Germinal center (tissue), 1 donor: ENCODE results near the gene TBC1D22A.

Experiments used
- DNase-seq: peaks from one replicate; pipeline ENCODE4 v3.0.0; 2012; ENCODE audit warnings: mixed read lengths, low spot score

Gene TBC1D22A

DNA sequence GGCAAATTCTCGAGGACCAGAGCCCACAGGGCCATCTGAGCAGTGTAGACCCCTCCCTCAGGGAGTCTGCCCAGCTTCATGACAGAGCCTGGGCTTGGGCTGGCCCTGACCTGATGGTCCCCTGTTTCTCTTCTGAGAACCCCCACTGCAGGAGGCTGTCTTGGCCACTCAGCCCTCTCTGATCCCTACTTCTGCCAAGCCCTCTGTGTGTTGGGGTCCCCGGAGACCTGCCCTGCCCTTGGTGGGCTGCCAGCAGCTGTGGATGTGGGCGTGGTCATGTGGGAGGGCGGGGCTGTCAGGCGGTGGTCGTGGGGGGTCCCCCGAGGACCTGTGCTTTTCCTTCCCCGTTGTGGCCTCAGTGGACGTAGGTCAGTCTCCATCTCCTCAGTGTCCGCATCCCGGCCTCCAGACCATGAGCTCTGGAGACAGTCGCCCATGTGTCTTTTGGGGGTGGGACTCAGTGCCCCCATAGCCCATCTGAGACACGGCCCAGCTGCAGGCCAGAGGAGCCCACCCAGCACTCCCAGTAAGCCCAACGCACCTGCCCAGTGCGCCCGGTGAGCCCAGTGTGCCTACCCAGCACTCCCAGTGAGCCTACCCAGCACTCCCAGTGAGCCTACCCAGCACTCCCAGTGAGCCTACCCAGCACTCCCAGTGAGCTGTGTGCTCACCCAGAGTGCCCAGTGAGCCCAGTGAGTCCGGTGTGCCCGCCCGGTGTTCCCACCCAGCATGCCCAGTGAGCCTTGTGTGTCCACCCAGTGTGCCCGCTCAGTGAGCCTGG is 409.2 kb downstream of the TBC1D22A start:
- DNase-seq, result no peak

DNA sequence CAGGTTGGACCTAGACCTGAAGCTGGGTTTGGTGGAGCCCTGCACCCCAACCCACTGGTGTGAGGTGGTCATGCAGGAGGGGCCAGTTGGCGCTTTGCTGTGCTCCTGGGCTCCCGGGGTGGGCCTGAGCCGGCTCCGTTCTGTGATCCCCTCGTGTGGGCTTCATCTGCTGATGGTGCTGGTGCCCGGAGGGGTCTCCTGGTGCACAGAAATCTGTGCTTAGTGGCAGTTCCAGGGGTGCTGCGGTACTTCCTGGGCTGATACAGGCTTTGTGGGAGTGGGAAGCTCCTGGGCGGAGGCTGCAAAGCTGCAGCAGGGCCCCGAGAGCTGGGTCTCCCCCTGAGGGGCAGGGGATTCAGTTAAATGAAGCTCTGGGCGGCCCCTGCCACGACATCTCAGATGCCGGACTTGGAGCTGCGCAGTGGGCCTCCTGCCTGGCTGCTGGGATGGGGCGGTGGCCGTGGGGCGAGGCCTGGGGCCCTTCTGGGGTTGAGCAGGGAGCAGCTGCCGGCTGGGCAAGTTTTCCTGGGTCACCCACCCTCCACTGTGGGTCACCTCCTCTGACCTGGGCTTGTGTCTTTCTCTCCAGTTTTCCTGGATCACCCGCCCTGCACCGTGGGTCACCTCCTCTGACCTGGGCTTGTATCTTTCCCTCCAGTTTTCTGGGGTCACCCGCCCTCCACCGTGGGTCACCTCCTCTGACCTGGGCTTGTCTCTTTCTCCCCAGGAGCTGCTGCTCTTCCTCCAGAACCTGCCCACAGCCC is 410.5 kb downstream of the TBC1D22A start:
- DNase-seq, result no peak

DNA sequence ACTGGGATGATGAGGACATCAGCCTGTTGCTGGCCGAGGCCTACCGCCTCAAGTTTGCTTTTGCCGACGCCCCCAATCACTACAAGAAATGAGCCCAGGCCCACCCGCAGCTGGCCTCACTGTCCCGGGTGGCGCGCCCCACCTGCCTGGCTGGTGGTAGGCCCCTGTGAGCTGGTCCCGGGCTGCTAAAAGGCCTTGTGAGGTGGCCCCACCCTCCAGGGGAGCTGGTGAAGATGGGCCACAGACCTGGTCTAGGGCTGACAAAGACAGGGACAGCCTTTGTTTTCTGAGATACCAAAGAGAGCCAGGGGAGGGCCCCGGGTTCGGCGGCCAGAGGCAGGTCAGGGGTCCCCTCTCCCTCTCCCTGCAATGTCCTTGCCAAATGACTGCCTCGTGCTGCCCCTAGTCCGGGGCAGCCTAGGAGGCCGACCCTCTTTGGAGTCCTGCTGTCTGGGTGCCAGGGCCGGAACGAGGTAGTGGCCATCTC is 411.1 kb downstream of the TBC1D22A start:
- DNase-seq, result no peak

DNA sequence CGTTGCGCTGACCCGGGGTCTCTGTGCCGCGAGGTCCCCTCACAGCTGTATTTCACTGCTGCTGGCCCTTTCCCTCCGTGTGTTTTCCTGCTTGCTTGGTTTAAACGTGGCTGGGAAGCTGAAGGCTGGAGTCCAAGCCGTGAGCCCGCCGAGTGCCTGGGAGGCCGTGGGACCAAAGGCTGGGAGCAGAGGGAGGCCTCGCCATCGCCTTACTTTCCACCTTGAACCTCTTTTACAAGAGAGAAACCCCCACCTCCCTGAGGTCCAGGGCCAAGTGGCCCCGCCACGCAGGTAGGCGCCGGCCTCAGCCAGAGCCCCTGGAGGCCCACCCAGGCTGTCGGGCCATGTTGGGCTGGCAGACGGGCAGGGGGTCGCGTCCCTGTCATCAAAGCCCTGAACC is 411.6 kb downstream of the TBC1D22A start:
- no peak for DNase-seq

DNA sequence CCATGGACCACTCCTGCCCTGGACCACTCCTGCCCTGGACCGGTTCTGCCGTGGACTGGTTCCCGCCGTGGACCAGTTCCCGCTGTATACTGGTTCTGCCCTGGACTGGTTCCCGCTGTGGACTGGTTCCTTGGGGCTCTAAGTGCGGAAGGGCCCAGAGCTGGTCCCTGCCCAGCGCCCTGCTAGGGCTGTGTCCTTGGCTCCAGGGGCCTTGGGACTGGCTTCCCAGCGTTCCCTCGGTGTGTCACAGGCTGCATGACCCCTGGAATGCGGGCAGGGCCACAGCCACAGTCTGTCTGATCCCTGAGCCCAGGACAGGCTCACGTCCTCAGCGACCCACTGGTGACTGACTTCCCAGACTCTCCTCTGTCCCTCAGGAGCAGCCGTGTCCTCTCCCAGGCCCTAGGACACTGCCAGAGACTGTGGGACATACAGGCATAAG is 412.2 kb downstream of the TBC1D22A start:
- no peak for DNase-seq

DNA sequence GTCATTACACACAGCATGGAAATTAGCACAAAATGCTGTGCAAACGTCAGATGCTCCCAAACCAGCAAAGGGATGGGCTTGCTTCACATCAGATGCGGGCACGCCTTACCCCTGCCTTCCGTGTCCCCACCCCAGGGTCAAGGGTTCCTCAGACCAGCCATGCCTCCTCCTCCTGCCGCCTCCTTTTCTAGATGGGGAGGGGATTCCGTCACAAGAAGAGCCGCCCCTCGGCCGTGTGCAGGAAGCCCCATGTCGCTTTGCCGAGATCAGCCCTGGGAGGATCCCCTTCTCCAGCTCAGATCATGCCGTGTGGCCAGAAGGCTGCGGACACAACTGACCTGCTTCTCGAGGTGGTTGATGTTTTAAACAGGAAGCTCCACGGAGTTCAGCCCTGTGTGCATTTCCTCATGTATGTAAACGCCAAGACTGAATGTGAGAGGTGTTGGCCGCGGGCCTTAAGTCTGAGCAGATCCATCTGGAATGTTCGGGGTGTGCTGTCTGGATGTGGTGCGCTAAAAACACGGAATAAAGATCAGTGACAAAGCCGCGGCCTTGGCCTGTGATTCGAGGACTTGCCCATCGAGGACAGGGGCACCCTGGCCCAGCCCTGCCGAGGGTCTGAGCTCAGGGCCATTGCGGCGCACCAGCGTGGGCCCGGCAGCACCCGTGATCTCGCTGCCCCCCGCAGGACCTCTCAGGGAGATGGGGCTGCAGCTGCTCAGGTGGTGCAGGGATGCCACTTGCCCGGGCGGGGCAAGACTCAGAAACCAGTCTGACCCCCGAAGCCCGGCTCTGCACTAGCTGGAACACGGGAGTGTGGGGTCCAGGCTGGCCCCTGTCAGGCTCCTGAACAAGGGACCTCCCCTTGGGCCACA is 412.9 kb downstream of the TBC1D22A start:
- DNase-seq, result no peak

DNA sequence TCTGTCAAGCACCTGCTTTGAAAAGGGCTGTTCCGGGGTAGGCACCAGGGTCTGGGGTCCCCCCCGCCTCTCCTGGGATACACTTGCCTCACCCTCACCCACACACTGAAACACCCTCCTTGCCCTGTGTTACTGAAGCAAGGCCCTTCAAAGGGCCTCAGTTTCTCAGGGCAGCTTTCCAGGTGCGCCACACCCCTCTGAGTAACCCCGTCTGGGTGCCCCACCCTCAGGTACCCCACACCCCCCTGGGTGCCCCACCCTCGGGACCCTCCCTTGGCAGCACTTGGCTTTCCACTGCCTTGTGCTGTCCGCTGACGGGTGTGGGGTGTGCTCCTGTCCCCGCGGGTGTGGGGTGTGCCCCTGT is 413.6 kb downstream of the TBC1D22A start:
- DNase-seq, result no peak

DNA sequence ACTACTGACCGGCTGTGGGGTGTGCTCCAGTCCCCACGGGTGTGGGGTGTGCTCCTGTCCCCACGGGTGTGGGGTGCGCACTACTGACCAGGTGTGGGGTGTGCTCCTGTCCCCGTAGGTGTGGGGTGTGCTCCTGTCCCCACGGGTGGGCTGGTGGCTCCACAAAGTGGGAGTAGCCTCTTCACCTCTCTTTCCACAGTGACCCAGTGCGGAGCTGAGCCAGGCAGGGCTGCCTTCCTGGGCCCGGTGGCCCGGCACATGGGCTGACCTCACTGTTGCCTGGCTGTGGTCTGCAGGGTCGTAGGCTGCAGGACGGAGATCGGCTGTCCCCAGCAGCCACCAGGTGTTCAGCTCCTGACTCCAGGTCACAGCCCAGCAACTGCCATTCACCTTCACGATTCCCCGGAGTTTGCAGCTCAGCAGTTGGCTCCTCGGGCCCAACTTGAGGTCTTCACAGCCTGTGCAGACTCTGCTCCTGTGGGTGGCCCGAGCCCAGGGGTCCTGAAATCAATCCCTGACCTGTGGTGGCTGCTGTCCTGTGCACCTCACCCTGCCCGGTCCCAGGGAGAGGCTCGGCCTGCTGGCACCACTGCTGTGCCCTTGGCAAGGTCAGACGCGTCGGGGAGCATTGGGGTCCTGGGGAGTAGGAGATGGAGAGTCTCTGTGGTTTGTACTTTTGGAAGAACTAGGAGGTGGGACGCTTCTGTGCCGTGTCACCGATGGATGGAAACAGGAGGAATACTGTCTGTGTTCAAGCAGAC is 414.3 kb downstream of the TBC1D22A start:
- DNase-seq, result no peak

DNA sequence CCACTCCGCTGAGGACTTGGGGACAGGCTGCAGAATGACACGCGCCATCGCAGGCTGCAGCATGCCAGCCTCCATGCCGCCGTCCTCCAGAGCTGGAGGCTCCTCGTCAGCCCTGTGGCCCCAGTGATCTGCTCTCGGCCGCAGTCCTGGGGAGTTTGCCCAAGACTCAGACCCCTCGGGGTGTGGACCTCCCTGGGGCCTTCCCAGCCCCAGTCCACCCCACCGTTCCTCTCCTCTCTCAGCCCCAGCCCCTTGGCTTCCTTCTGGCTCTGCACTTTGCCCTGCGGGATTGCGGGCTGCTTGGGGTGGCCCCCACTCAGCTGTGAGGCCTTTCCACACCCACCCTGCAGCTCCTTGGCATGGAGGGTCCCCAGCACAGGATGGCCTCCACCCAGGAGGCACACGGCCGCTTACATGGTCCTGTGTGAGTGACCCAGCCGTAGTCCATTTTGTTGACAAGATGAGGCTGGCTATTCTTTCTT is 414.9 kb downstream of the TBC1D22A start:
- no peak for DNase-seq

DNA sequence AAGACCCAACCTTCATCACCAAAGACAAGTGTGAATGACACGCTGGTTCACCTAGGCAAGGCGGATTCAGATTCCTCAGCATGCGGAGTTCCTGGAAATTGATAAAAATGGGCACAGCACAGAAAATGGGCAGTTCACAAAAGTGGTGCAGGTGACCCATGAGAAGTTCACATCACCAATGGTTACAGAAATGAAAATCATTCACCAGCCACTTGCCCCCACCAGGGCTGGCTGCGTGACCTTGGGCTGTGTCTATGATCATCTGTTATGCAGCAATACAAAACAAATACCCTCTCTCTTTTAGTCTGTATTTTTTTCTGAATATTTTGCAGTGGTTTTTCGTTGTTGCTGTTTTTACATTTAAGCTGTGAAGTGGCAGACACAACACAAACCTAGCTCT is 415.9 kb downstream of the TBC1D22A start:
- no peak for DNase-seq

DNA sequence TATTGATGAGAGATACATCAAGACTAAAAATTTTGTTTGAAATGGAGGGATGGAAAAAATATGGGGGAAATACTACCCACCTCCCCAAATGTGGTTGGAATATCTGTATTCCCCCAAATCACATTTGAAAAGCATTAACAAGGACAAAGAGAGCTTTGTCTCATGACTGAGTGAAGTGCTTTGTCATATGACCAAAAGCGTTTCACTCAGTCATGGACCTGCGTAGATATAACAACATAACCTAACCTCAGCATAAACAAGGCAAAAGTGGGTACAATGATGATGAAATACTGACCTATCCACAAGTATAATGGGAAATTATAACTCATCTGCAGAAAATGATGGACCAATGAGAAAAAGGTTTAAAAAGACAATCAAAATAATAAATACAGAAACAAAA is 418.3 kb downstream of the TBC1D22A start:
- DNase-seq, result no peak

DNA sequence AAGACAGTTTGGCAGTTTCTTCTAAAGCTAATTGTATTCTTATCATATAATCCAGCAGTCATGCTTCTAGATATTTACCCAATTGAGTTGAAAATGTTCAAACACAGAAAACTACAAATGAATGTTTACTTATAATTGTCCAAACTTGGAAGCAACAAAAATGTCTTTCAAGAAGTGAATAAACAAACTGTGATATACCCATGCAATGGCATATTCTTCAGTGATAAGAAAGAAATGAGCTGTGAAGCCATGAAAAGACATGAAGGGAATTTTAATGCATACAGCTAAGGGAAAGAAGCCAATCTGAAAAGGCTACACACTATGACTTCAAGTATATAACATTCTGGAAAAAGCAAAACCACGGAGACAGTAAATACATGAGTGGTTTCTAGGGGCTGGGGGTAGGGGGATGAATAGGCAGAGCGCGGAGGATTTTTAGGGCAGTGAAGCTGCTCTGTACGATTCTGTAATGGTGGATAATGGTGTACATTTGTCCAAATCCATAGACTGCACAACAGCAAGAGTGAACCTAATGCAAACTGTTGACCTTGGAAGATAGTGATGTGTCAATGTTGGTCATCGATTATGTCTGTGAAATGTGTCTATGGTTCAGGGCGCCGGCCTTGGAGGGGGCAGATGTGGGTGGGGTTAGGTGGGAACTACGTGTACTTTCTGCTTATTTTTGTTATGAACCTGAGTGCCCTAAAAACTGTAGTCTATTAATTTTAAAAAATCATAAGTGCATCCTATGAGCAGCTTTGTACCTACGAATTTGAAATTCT is 424.9 kb downstream of the TBC1D22A start:
- no peak for DNase-seq

DNA sequence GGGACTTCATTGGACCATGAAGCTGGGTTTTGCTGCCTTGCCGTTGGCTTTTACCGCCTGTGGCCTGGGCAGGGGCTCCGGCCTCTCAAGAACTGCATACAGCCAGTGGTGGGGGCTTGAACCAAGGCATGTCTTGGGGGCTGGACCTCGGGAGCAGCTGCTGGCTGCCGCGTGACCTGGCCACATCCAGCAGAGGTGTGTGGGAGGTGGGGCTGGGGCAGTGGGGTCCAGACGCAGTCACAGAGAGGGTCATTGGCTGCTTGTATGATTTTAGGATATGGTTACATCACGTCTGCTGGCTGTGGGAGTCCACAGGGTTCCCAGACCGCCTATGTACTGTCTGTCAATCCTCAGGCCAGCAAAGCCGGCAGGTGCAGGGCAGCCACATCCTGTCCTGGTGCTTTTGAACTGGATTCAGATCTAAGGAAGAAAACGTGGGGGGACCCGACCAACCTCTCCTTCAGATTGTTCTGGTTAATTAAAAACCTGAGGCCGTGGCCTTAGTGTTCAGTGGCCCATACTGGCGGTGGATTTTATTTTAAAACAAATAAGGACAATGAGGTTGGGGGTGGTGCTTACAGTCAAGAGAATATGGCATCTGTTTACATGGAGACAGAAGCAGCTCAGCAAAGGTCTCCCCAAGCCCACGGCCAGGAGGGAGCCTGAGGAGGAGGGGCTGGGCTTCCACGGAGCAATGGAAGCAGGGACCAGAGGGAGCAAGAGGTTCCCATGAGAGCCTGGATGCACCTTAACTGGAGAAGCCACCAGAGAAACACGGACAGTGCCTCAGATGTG is 426.0 kb downstream of the TBC1D22A start:
- no peak for DNase-seq

DNA sequence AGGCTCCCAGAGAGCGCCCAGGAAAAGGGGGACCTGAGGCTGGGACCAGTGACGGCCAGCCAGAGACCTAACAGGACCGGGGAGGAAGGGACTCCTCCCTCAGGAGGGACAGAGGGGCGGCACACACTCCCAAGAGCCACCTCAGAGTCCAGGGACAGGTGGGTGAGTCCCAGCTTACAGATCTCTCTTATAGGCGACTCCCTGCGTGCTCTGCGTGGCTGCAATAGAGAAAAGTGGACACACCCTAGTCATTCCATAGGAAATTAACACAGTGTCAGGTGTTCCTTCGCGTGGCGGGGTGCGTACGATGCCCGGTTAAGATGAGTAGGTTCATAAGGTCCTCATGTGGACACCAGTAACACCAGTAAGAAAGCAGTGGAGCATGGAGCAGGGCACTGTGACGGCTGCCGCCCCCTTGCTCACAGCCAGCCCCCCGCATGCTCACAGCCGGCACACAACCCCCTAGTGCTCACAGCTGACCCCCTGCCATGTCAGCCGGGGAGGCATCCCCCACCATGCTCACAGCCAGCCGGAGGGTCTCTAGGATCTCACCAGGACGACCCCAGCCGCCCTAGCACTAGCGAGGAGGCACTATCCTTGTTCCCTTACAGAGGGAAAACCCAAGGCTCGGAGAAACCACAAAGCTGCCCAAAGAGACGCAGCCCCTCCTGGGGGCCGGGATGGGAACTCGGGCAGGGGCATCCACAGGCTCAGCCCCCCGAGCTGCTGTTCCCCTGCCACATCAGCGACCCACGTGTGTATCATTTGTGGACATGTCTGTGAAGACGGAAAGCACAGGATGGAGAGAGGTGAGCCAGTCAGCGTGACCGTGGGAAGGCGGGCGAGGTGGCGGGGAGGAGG is 426.8 kb downstream of the TBC1D22A start:
- DNase-seq, result no peak

DNA sequence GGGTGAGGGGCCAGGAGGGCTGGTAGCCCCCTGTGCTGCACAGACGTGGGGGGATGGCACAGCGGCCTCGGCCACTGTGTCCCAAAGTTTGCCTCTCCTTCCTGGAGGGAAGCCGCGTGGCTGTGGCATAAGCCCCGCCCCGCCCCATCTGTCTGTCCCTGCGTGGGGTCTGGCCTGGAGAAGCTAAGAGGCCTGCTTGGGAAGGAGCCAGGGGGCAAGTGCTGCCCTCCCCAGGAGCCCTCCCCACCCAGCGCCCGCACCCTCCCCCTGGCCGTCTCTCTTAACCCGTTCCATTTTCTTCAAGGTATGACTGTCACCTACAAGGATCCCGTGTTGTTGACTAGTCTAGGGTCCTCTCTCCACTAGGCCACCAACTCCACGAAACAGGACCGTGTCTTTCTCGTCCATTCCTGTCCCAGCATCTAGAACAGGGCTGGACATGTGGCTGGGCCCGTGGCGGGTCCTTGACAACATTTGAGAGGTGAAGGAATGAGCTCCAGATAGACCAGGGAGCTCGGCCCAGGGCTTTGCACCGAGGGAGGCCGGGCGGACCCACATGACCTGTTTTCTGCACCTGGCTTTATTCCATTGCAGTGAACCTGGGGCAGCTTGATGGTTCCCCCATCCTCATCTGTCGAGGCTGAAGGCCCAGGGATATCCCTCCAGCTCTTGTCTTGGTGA is 428.0 kb downstream of the TBC1D22A start:
- DNase-seq, result no peak

DNA sequence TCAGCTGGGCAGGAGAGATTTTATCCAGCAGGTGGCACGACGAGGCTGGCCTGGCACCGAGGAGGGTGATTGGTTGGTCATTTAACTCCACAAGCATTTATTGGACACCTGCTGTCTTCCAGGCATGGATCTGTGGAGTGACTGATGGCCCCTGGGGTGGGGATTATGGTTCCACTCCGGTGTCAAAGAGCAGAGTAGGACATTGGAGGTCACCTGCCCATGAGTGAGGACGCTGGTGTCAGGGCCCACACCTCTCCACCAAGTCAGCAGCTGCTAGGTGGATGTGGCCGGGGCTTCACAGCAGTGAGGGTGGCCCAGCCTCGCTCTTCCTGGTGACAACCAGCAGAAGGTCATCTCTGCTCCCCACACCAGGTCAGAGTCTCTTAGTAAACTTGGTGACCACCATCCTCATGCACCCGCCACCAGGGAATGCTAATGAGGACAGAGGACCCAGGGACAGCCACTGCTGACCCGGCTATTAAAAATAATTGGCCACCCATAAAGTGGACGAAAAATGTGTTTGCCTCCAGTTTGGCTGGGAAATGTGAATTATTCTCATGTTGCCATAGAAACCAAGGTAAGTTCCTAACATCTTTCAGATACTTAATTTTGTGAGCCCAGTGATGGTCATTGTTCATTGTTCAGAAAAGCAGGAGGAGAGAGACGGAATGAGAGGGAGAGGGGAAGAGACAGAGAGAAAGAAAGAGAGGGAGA is 428.7 kb downstream of the TBC1D22A start:
- DNase-seq, result no peak
